ACC112 (cell line): ENCODE measurements around the gene TGM5.

Source experiments
- H2AFZ ChIP-seq: fragments of 200-600 bp; sonication (generic); one replicate; pipeline ENCODE4 v1.6.0; 2017; ENCODE audit warnings: antibody characterized with exemption, low read length; ENCODE audit not compliant: unreplicated experiment
- H3K27ac ChIP-seq: fragments of 200-600 bp; sonication (generic); 2 replicates; pipeline ENCODE4 v1.5.1; 2014; ENCODE audit warnings: low read depth, mild to moderate bottlenecking, antibody characterized with exemption, low read length, moderate library complexity
- H3K27me3 ChIP-seq: fragments of 200-600 bp; sonication (generic); 2 replicates; pipeline ENCODE4 v1.6.1; 2014; ENCODE audit warnings: mild to moderate bottlenecking, antibody characterized with exemption, low read length, moderate library complexity, mixed read lengths; ENCODE audit not compliant: insufficient read depth
- H3K36me3 ChIP-seq: fragments of 200-600 bp; sonication (generic); 2 replicates; pipeline ENCODE4 v1.6.1; 2016; ENCODE audit warnings: mild to moderate bottlenecking, antibody characterized with exemption, low read length, moderate library complexity, mixed read lengths; ENCODE audit not compliant: insufficient read depth
- H3K4me1 ChIP-seq: fragments of 200-600 bp; sonication (generic); one replicate; pipeline ENCODE4 v1.6.1; 2016; ENCODE audit warnings: low read length, mixed read lengths; ENCODE audit not compliant: insufficient read depth, unreplicated experiment, control insufficient read depth
- H3K4me3 ChIP-seq: fragments of 200-600 bp; sonication (generic); 2 replicates; pipeline ENCODE4 v1.5.1; 2014; ENCODE audit warnings: mild to moderate bottlenecking, low read depth, low read length
- H3K79me2 ChIP-seq: fragments of 200-600 bp; sonication (generic); one replicate; pipeline ENCODE4 v1.6.0; 2016; ENCODE audit warnings: low read length; ENCODE audit not compliant: control insufficient read depth, unreplicated experiment, insufficient read depth

The TGM5 gene

GRCh38 chr15:43190178-43190577, 76.5 kb downstream of the TGM5 start:
- Histone ChIP-seq H3K36me3 (peaks cover 13% of the 10 kb centered on the region; the same call in 1 of the 2 replicates), H3K4me1 (peaks cover 7% of the 10 kb centered on the region), H3K27ac (no peak overlapping the region), H2AFZ (no peak overlapping the region), H3K4me3 (no peak overlapping the region), H3K27me3 (no peaks in the 10 kb centered on the region), H3K79me2 (peaks cover 4% of the 10 kb centered on the region)

- H3K27me3 ChIP-seq = no peaks in the 10 kb centered on the region
- peaks cover 4% of the 10 kb centered on the region for H3K79me2 ChIP-seq
- no peak overlapping the region for H3K27ac ChIP-seq
- peaks cover 11% of the 10 kb centered on the region; the same call in 1 of the 2 replicates for H3K36me3 ChIP-seq
- no peak overlapping the region for H3K4me3 ChIP-seq
- H3K4me1 ChIP-seq = no peaks in the 10 kb centered on the region
- no peak overlapping the region for H2AFZ ChIP-seq
These were observed 77.4 kb downstream of the TGM5 start for GRCh38 chr15:43189296-43189695.

- no peak overlapping the region for H3K27ac ChIP-seq
- no peak overlapping the region for H2AFZ ChIP-seq
- H3K27me3 ChIP-seq = no peaks in the 10 kb centered on the region
- H3K79me2 ChIP-seq = peaks cover 4% of the 10 kb centered on the region
- no peaks in the 10 kb centered on the region for H3K4me1 ChIP-seq
- H3K36me3 ChIP-seq = 0 out of 2 replicates have a peak, but pooled peaks cover 10% of the 10 kb centered on the region
- H3K4me3 ChIP-seq = no peak overlapping the region
These were observed 79.1 kb downstream of the TGM5 start for GRCh38 chr15:43187544-43188155.

GRCh38 chr15:43186003-43186353, 80.8 kb downstream of the TGM5 start:
- Histone ChIP-seq H3K4me3 (peak overlapping the region; percentile 91), H3K27ac (no peak overlapping the region), H3K4me1 (no peaks in the 10 kb centered on the region), H3K36me3 (0 out of 2 replicates have a peak, but pooled peaks cover 7% of the 10 kb centered on the region), H3K27me3 (no peaks in the 10 kb centered on the region), H3K79me2 (peaks cover 4% of the 10 kb centered on the region), H2AFZ (peak overlapping the region; percentile 58)

GRCh38 chr15:43185157-43186002, 81.3 kb downstream of the TGM5 start, which contains the start of gene CCNDBP1:
Gene CCNDBP1, plus strand, starts transcription at chr15:43185403. Its CDS starts 96 bp downstream, at chr15:43185499.
- Histone ChIP-seq H3K27ac (no peak within 1 kb of the TSS), H3K36me3 (0 out of 2 replicates have a peak, but pooled peaks cover 7% of the 10 kb centered on the region), H2AFZ (peak within 1 kb of the TSS; percentile 60), H3K27me3 (no peaks in the 10 kb centered on the region), H3K4me3 (peak within 1 kb of the TSS; percentile 91), H3K4me1 (no peaks in the 10 kb centered on the region), H3K79me2 (peaks cover 4% of the 10 kb centered on the region)

GRCh38 chr15:43184407-43185124, 82.2 kb downstream of the TGM5 start:
- Histone ChIP-seq H3K27ac (no peak overlapping the region), H3K4me3 (peak overlapping the region; percentile 91), H3K36me3 (0 out of 2 replicates have a peak, but pooled peaks cover 6% of the 10 kb centered on the region), H3K27me3 (no peaks in the 10 kb centered on the region), H2AFZ (peak overlapping the region; percentile 15), H3K4me1 (no peaks in the 10 kb centered on the region), H3K79me2 (peaks cover 4% of the 10 kb centered on the region)

DNA sequence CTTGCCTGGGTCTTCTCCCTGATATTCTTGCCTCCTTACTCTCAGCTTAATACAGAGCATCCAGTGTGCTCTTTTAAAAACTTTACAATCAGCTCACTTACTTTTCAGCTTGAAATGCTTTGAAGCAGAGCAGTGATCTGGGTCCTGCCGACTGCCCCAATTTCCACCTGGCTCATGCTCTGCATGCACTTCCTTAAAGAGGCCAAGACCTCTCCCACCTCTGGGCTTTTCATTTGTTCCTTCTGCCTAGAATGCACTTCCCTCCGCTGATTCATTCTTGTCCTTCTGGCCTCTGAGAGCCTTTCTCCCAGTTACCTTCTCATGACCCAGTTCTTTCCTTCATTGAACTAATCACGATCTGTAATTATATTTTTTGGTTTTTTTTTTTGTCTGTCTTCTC, 83.5 kb downstream of the TGM5 start:
- H3K4me3 ChIP-seq = no peak overlapping the region
- peaks cover 4% of the 10 kb centered on the region for H3K79me2 ChIP-seq
- H3K27me3 ChIP-seq = no peaks in the 10 kb centered on the region
- no peaks in the 10 kb centered on the region for H3K4me1 ChIP-seq
- no peak overlapping the region for H2AFZ ChIP-seq
- H3K27ac ChIP-seq = no peak overlapping the region
- no peaks in the 10 kb centered on the region for H3K36me3 ChIP-seq
